GM12892 (cell line): ENCODE measurements around the gene S100A2.

Source experiments
- POLR2A ChIP-seq: IDR thresholded peaks from 2 replicates; pipeline ENCODE4 v1.6.1; 2011; ENCODE audit warnings: low read depth, low read length, control low read depth
- POLR2AphosphoS5 ChIP-seq: IDR thresholded peaks from 2 replicates; pipeline ENCODE4 v1.6.1; 2011; ENCODE audit warnings: low read depth, low read length, control low read depth
- TAF1 ChIP-seq: IDR thresholded peaks from 2 replicates; pipeline ENCODE4 v1.6.1; 2011; ENCODE audit warnings: low read depth, mild to moderate bottlenecking, control low read depth, low read length, borderline replicate concordance

GRCh38 chr1:153615406-153615805 is 49.8 kb upstream of the S100A2 start:
- TF ChIP-seq POLR2AphosphoS5 (no peak), POLR2A (no peak), TAF1 (no peak)
